ENCODE results near the gene LY6G6D.

LY6G6D gene

GRCh38 chr6:31710523-31711219 lies 4.5 kb upstream of the LY6G6D start:
- Histone ChIP-seq H3K4me3 (no peak overlapping the region), H3K36me3 (no peaks in the 10 kb centered on the region), H3K27me3 (peaks cover 0 to 29% of the 10 kb centered on the region in 2 donors), H3K4me1 (no peaks in the 10 kb centered on the region), H3K9me3 (no peaks in the 10 kb centered on the region), H3K27ac (no peak overlapping the region)
- no peak for TF ChIP-seq CTCF (IDR thresholded peaks at IDR 0.05)
- intact Hi-C loops (cut with DNase I; ENCODE audit: low total_unique reads): loop anchor here (5.0 kb wide), 1 partner anchor 573 kb away; the partner anchor contains the start of gene PSORS1C2
- DNase-seq: no peak

GRCh38 chr6:31711233-31711632 lies 3.9 kb upstream of the LY6G6D start:
- H3K27me3 ChIP-seq: peaks cover 0 to 29% of the 10 kb centered on the region in 2 donors
- no peak for DNase-seq
- H3K9me3 ChIP-seq: no peaks in the 10 kb centered on the region
- no peak overlapping the region for H3K27ac ChIP-seq
- no peaks in the 10 kb centered on the region for H3K36me3 ChIP-seq
- H3K4me3 ChIP-seq: no peak overlapping the region
- intact Hi-C loops (cut with DNase I; ENCODE audit: low total_unique reads): loop anchor here (5.0 kb wide), 1 partner anchor 574 kb away; the partner anchor contains the start of gene PSORS1C2
- H3K4me1 ChIP-seq: no peaks in the 10 kb centered on the region
- TF ChIP-seq CTCF (IDR thresholded peaks at IDR 0.05): no peak

GRCh38 chr6:31712296-31712695 lies 2.9 kb upstream of the LY6G6D start:
- Histone ChIP-seq H3K4me1 (no peaks in the 10 kb centered on the region), H3K9me3 (no peaks in the 10 kb centered on the region), H3K36me3 (no peaks in the 10 kb centered on the region), H3K27me3 (peaks cover 0 to 29% of the 10 kb centered on the region in 2 donors), H3K27ac (no peak overlapping the region), H3K4me3 (no peak overlapping the region)
- intact Hi-C loops (cut with DNase I; ENCODE audit: low total_unique reads): loop anchor here (5.0 kb wide), 1 partner anchor 575 kb away; the partner anchor contains the start of gene PSORS1C2
- TF ChIP-seq CTCF (IDR thresholded peaks at IDR 0.05): peak in 1 of 2 experiments; percentile 8
- no peak for DNase-seq

- no peaks in the 10 kb centered on the region for H3K9me3 ChIP-seq
- no peak overlapping the region for H3K27ac ChIP-seq
- TF ChIP-seq CTCF (IDR thresholded peaks at IDR 0.05): no peak
- intact Hi-C loops (cut with DNase I; ENCODE audit: low total_unique reads): loop anchor here (5.0 kb wide), 1 partner anchor 576 kb away; the partner anchor contains the start of gene PSORS1C2
- no peak overlapping the region for H3K4me3 ChIP-seq
- DNase-seq: no peak
- H3K27me3 ChIP-seq: peaks cover 0 to 29% of the 10 kb centered on the region in 2 donors
- no peaks in the 10 kb centered on the region for H3K36me3 ChIP-seq
- H3K4me1 ChIP-seq: no peaks in the 10 kb centered on the region
These were observed 1.7 kb upstream of the LY6G6D start for GRCh38 chr6:31713465-31713864.

- intact Hi-C loops (cut with DNase I; ENCODE audit: low total_unique reads): loop anchor here (5.0 kb wide), 1 partner anchor 577 kb away; the partner anchor contains the start of gene PSORS1C2
These were observed 1.0 kb upstream of the LY6G6D start for GRCh38 chr6:31713991-31714684.

More at GRCh38 chr6:31713991-31714684, 1.0 kb upstream of the LY6G6D start:
- Histone ChIP-seq H3K27ac (no peak overlapping the region), H3K4me3 (no peak overlapping the region), H3K9me3 (no peaks in the 10 kb centered on the region), H3K36me3 (no peaks in the 10 kb centered on the region), H3K27me3 (peaks cover 0 to 29% of the 10 kb centered on the region in 2 donors), H3K4me1 (no peaks in the 10 kb centered on the region)
- no peak for TF ChIP-seq CTCF (IDR thresholded peaks at IDR 0.05)
- no peak for DNase-seq
